HepG2 (cell line): ENCODE measurements around the gene SEZ6L. TPM values are rescaled to one million over a fixed set of nuclear protein-coding genes. Genes with fewer than 3 reads are reported as not detected.

Experiments used
- ATAC-seq: fragments of 200-7000 bp; cut with Tn5 transposase; 3 replicates; pipeline ENCODE4 v1.9.1; 2020; ENCODE audit warnings: mild to moderate bottlenecking, moderate library complexity
- BruUV-seq: library from RNA; stranded (reverse); fragments of 400-500 nt; replicated peaks from 2 replicates; lab custom pipeline; 2021; lab: Mats Ljungman, UMichigan
- CTCF ChIA-PET: fragments of 300-600 bp; formaldehyde crosslinking; extraction: SDS; loops from one replicate; lab custom pipeline; 2021; ENCODE audit warnings: low total read pairs, inconsistent platforms, low intra/inter-chr PET ratio; lab: Yijun Ruan, JAX
- POLR2A ChIA-PET: fragments of 350-600 bp; sonication (Branson Sonifier 250); formaldehyde crosslinking; loops from one replicate; lab custom pipeline; 2020; ENCODE audit warnings: antibody characterized with exemption, inconsistent platforms; lab: Yijun Ruan, JAX
- DNase-seq: peaks from one replicate; pipeline ENCODE4 v3.0.0-alpha.2; 2015; ENCODE audit warnings: low spot score
- FAIRE-seq: peaks from 3 replicates; lab custom pipeline; 2011; peaks lifted over from hg19 to GRCh38; lab: Jason Lieb, UNC
- H2AFZ ChIP-seq: one replicate; pipeline ENCODE4 v1.6.1; 2011; ENCODE audit warnings: low read length, inconsistent platforms
- H3K27ac ChIP-seq: fragments of 300-600 bp; 3 replicates; pipeline ENCODE4 v1.8.0; 2011; ENCODE audit warnings: mixed run types, mild to moderate bottlenecking, mixed read lengths, low read length, inconsistent platforms; ENCODE audit not compliant: insufficient read depth; ENCODE audit errors: extremely low read length
- H3K27me3 ChIP-seq, 2 experiments: fragments of 200-600 bp in 1 of 2; 2 replicates in 1 of 2; 3 replicates in 1 of 2; pipeline versions ENCODE4 v1.6.0 to v1.8.0; 2011; ENCODE audit warnings: low read length in 2 of 2, mild to moderate bottlenecking in 2 of 2, moderate library complexity in 2 of 2, inconsistent platforms in 1 of 2; ENCODE audit not compliant: insufficient read depth in 2 of 2, control insufficient read depth in 1 of 2
- H3K36me3 ChIP-seq, 2 experiments: fragments of 200-600 bp in 1 of 2; replicated peaks in 1 of 2; 2 replicates in 1 of 2; 3 replicates in 1 of 2; pipeline versions ENCODE4 v1.5.1 to v1.8.0; 2011; ENCODE audit warnings: low read length in 2 of 2, inconsistent platforms in 1 of 2; ENCODE audit not compliant: insufficient read depth in 2 of 2, control insufficient read depth in 1 of 2
- H3K4me1 ChIP-seq: 2 replicates; pipeline ENCODE4 v1.5.1; 2012; ENCODE audit warnings: low read length, inconsistent platforms; ENCODE audit not compliant: insufficient read depth
- H3K4me2 ChIP-seq: 2 replicates; pipeline ENCODE4 v1.6.0; 2011; ENCODE audit warnings: low read depth, low read length, inconsistent platforms
- H3K4me3 ChIP-seq, 3 experiments: fragments of 200-600 bp in 1 of 3; sonication (generic), shearing (Covaris generic) in 1 of 3; replicated peaks in 1 of 3; 2 replicates each; pipeline ENCODE4 v1.5.1; 2011 to 2016; ENCODE audit warnings: low read length in 3 of 3, inconsistent platforms in 2 of 3, low read depth in 2 of 3, mild to moderate bottlenecking in 2 of 3, control low read depth in 1 of 3, mixed read lengths in 1 of 3; ENCODE audit not compliant: insufficient read depth in 1 of 3
- H3K79me2 ChIP-seq: one replicate; pipeline ENCODE4 v1.6.1; 2011; ENCODE audit warnings: low read length, inconsistent platforms; ENCODE audit not compliant: insufficient read depth
- H3K9ac ChIP-seq: 2 replicates; pipeline ENCODE4 v1.6.0; 2011; ENCODE audit warnings: mild to moderate bottlenecking, low read depth, low read length, inconsistent platforms; ENCODE audit not compliant: insufficient read depth
- H3K9me3 ChIP-seq: 2 replicates; pipeline ENCODE4 v1.5.1; 2012; ENCODE audit warnings: mild to moderate bottlenecking, low read length
- H4K20me1 ChIP-seq: 2 replicates; pipeline ENCODE4 v1.6.0; 2011; ENCODE audit warnings: inconsistent platforms, mild to moderate bottlenecking, low read length, moderate library complexity; ENCODE audit not compliant: insufficient read depth
- POLR2G ChIP-seq: fragments of 200-400 bp; formaldehyde crosslinking; IDR thresholded peaks from 2 replicates; pipeline ENCODE4 v1.6.1; 2018; ENCODE audit warnings: mild to moderate bottlenecking, low read depth, low read length, moderate library complexity
- STAT6 ChIP-seq: sonication (generic); formaldehyde crosslinking; IDR thresholded peaks from 2 replicates; pipeline ENCODE4 v1.4.0; 2020; ENCODE audit warnings: missing genetic modification reagents, mild to moderate bottlenecking, borderline replicate concordance
- TAF15 ChIP-seq: fragments of 200-400 bp; formaldehyde crosslinking; IDR thresholded peaks from one replicate; pipeline ENCODE4 v1.6.1; 2018; ENCODE audit warnings: mild to moderate bottlenecking, low read depth, low read length; ENCODE audit not compliant: poor library complexity, severe bottlenecking
- ZNF318 ChIP-seq: sonication (generic); formaldehyde crosslinking; IDR thresholded peaks from 2 replicates; pipeline ENCODE4 v1.4.0; 2020; ENCODE audit warnings: mild to moderate bottlenecking, missing genetic modification reagents
- ZNF484 ChIP-seq: sonication (generic); formaldehyde crosslinking; IDR thresholded peaks from 2 replicates; pipeline ENCODE4 v1.5.1; 2020; ENCODE audit warnings: mild to moderate bottlenecking, low read depth, missing genetic modification reagents, borderline replicate concordance
- WGBS: methylation state at CpG from one replicate; pipeline ENCODE4 v1.1.6; 2017; ENCODE audit warnings: low lambda C conversion rate; 5-methylcytosine and 5-hydroxymethylcytosine counted together
- in situ Hi-C: cut with HindIII; loops from 2 replicates; pipeline ENCODE4 v1.10.0; 2017; ENCODE audit warnings: low pct_unique_long_range_greater_than_20kb; ENCODE audit not compliant: extremely low pct_ligation_motif_present
- intact Hi-C: fragments of 100-400 bp; cut with micrococcal nuclease; formaldehyde crosslinking; loops from one replicate; pipeline ENCODE4 v1.10.0; 2022; ENCODE audit not compliant: unreplicated experiment
- polyA plus RNA-seq, 8 experiments: library from polyadenylated mRNA; depleted of rRNA in 3 of 8; stranded (reverse) in 7 of 8; unstranded in 1 of 8; fragments of >200 nt; fragmentation: Illumina TruSeq in 4 of 8; extraction: Trizol in 4 of 8; gene quantifications; 2 replicates each; pipeline versions ENCODE4 v1.2.1 to v1.2.3, GENCODE V29; 2011 to 2016; ENCODE audit warnings: low read depth in 4 of 8, missing spikeins in 1 of 8, mixed read lengths in 1 of 8; ENCODE audit not compliant: insufficient read depth in 1 of 8
- total RNA-seq, 5 experiments: library from RNA; depleted of rRNA; stranded (reverse); fragments of >200 nt; fragmentation: Illumina TruSeq; extraction: Trizol; gene quantifications; 2 replicates each; pipeline ENCODE4 v1.2.3, GENCODE V29; 2016; ENCODE audit warnings: low read depth in 1 of 5

Gene SEZ6L
- total and polyA plus RNA-seq, 2 of the 13 experiments (the other 11 are each of a cell fraction or from before 2014, with no cell fraction given), result not detected

GRCh38 chr22:26215736-26216135, 46.5 kb downstream of the SEZ6L start (continued):
- TF ChIP-seq STAT6 (CRISPR knock-in tag) (no peak), TAF15 (no peak)

- CTCF ChIA-PET, result no interaction called here
These were observed 55.9 kb downstream of the SEZ6L start for GRCh38 chr22:26225207-26225606.

More at GRCh38 chr22:26225207-26225606, 55.9 kb downstream of the SEZ6L start:
- Histone ChIP-seq H3K4me2 (no peak overlapping the region), H3K4me1 (no peaks in the 10 kb centered on the region), H3K27me3 (peaks cover 1% of the 10 kb centered on the region in 2 experiments; a peak in 1 of 5 replicates), H3K36me3 (no peaks in the 10 kb centered on the region), H3K79me2 (no peaks in the 10 kb centered on the region), H3K9ac (no peak overlapping the region), H3K4me3 (no peak overlapping the region), H4K20me1 (no peaks in the 10 kb centered on the region), H3K9me3 (no peaks in the 10 kb centered on the region), H2AFZ (no peak overlapping the region), H3K27ac (no peak overlapping the region)
- ATAC-seq (no peak), DNase-seq (no peak), FAIRE-seq (no peak)
- in situ Hi-C loops, result no loop called here
- intact Hi-C loops, result no loop called here
- POLR2A ChIA-PET, result no interaction called here
- 2% methylated on average over 4 of the region's 5 CpGs for WGBS
- no TSS peak for BruUV-seq
- TF ChIP-seq POLR2G (no peak), ZNF318 (CRISPR knock-in tag) (no peak), ZNF484 (CRISPR knock-in tag) (no peak)
